ENCODE measurements around the gene TTLL4. TPM values are rescaled to one million over a fixed set of nuclear protein-coding genes. Genes with fewer than 3 reads are reported as not detected.

The TTLL4 gene
- total and polyA plus RNA-seq, 2 of the 8 experiments (the other 6 are each of a cell fraction or from before 2014, with no cell fraction given): 71.1 to 105 TPM

DNA sequence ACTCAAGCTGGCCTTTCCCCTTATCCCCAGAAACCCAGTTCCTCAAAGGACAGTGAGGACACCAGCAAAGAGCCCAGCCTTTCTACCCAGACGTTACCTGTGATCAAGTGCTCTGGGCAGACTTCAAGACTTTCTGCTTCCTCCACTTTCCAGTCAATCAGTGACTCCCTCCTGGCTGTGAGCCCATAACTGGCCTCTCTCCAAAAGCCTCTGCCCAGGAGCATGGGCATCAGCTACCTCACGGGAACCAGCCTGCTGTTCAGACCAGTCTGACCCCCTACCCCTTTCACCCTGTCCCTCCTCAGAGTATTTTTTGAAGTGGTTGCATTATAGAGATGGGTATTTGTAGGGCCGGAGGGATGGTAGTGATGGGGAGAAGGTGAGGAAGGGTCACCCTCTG is 43.6 kb downstream of the TTLL4 start:
- H2BK5ac ChIP-seq (ENCODE audit: low read depth, low read length): no peak overlapping the region
- H3K4me2 ChIP-seq (ENCODE audit: insufficient read depth in 1 of 2, low read depth in 2 of 2, low read length in 2 of 2): no peak overlapping the region
- H3K79me1 ChIP-seq (ENCODE audit: low read depth, low read length): no peaks in the 10 kb centered on the region
- no peak overlapping the region for H3K18ac ChIP-seq (ENCODE audit: extremely low read depth, low read length)
- H2BK20ac ChIP-seq (ENCODE audit: low read length): no peak overlapping the region
- H4K20me1 ChIP-seq (replicated peaks in 1 of 2; ENCODE audit: control insufficient read depth in 1 of 2, insufficient read depth in 2 of 2, low read length in 2 of 2): no peaks in the 10 kb centered on the region
- no peak overlapping the region for H3K4me3 ChIP-seq (ENCODE audit: extremely low read depth in 1 of 4, insufficient read depth in 2 of 4, low read depth in 3 of 4, low read length in 4 of 4)
- no peak for FAIRE-seq
- H3K27ac ChIP-seq (ENCODE audit: low read depth, low read length): no peak overlapping the region
- H2BK120ac ChIP-seq (replicated peaks; ENCODE audit: low read depth, low read length): no peak overlapping the region
- no peak overlapping the region for H4K5ac ChIP-seq (ENCODE audit: insufficient read length, low read depth, low read length)
- no peak overlapping the region for H2BK15ac ChIP-seq (ENCODE audit: low read length)
- no peaks in the 10 kb centered on the region for H3K79me2 ChIP-seq (ENCODE audit: control insufficient read depth in 1 of 2, insufficient read depth in 2 of 2, low read length in 2 of 2)
- no peak overlapping the region for H4K8ac ChIP-seq (ENCODE audit: extremely low read depth, insufficient read depth, low read length)
- no peak overlapping the region for H3K23ac ChIP-seq (ENCODE audit: insufficient read length)
- peaks cover 22 to 70% (median 56%) of the 10 kb centered on the region in 4 experiments for H3K36me3 ChIP-seq (ENCODE audit: control insufficient read depth in 2 of 4, insufficient read depth in 4 of 4, low read length in 3 of 4)
- POLR2A ChIA-PET (ENCODE audit: partially characterized antibody): interaction anchor here (1.5 to 2.0 kb wide), 2 partner anchors 10 to 76 kb away, joined by 3 to 4 read pairs; no protein-coding TSS in a partner anchor
- H3K4me1 ChIP-seq (replicated peaks in 1 of 4; ENCODE audit: control insufficient read depth in 3 of 4, insufficient read depth in 4 of 4, low read length in 3 of 4): no peaks in the 10 kb centered on the region
- no peaks in the 10 kb centered on the region for H3K9me3 ChIP-seq (ENCODE audit: insufficient read depth in 2 of 2, low read depth in 1 of 2, low read length in 1 of 2)
- no peaks in the 10 kb centered on the region for H3K23me2 ChIP-seq (ENCODE audit: low read depth, low read length)
- H2AK5ac ChIP-seq (ENCODE audit: low read depth, low read length): no peak overlapping the region
- no peaks in the 10 kb centered on the region for H3K27me3 ChIP-seq (replicated peaks in 1 of 4; ENCODE audit: control insufficient read depth in 3 of 4, extremely low read depth in 1 of 4, insufficient read depth in 3 of 4, low read length in 3 of 4)
- H2BK12ac ChIP-seq (ENCODE audit: low read depth, low read length): no peak overlapping the region
- no peak overlapping the region for H3K56ac ChIP-seq (replicated peaks; ENCODE audit: insufficient read length, low read depth, low read length)
- DNase-seq (ENCODE audit: low read depth in 1 of 2, low spot score in 2 of 2): no peak
- H4K91ac ChIP-seq (replicated peaks; ENCODE audit: insufficient read length, low read length): no peak overlapping the region
- no peak overlapping the region for H3K4ac ChIP-seq (replicated peaks; ENCODE audit: insufficient read length, low read depth, low read length)
- no peak overlapping the region for H2AFZ ChIP-seq (ENCODE audit: low read length)
- H3K14ac ChIP-seq (ENCODE audit: insufficient read length): no peak overlapping the region
- WGBS, 2 experiments (ENCODE audit: extremely low coverage in 1 of 2, insufficient coverage in 1 of 2, insufficient read length in 1 of 2, insufficient replicate concordance in 2 of 2, low coverage in 1 of 2, low lambda C conversion rate in 2 of 2, missing lambda C conversion rate in 1 of 2): 85% methylated on average over 3 of the region's 3 CpGs; no CpG with 5 or more reads in 1 of the 2 experiments
- CTCF ChIA-PET (ENCODE audit: partially characterized antibody): interaction anchor here (0.7 to 2.7 kb wide), 6 partner anchors 24 to 276 kb away, joined by 3 to 18 read pairs (median 3); no protein-coding TSS in a partner anchor
- no peak overlapping the region for H3K9ac ChIP-seq (replicated peaks in 1 of 4; ENCODE audit: extremely low read depth in 1 of 4, low read depth in 3 of 4, low read length in 3 of 4)
- TF ChIP-seq BACH1 (IDR thresholded peaks at IDR 0.05; ENCODE audit: low read length): no peak
- no peak for TF ChIP-seq ZNF274 (IDR thresholded peaks at IDR 0.05; ENCODE audit: borderline replicate concordance, extremely low read depth, low read length)
- TF ChIP-seq GTF2F1 (IDR thresholded peaks at IDR 0.05; ENCODE audit: borderline replicate concordance, low read depth, low read length): no peak
- no peak for TF ChIP-seq TCF12 (IDR thresholded peaks at IDR 0.05; ENCODE audit: low read depth, low read length)
- TF ChIP-seq SIX5 (IDR thresholded peaks at IDR 0.05; ENCODE audit: low read depth, low read length): no peak
- TF ChIP-seq HDAC2 (IDR thresholded peaks at IDR 0.05; ENCODE audit: borderline replicate concordance in 1 of 2, low read depth in 2 of 2, low read length in 2 of 2): no peak
- no peak for TF ChIP-seq YY1 (IDR thresholded peaks at IDR 0.05; ENCODE audit: low read depth, low read length)
- TF ChIP-seq POLR2A (IDR thresholded peaks at IDR 0.05; ENCODE audit: control extremely low read depth in 1 of 2, low read depth in 2 of 2, low read length in 2 of 2): no peak
- no peak for TF ChIP-seq SUZ12 (IDR thresholded peaks at IDR 0.05; ENCODE audit: low read length)
- no peak for TF ChIP-seq RBBP5 (IDR thresholded peaks at IDR 0.05; ENCODE audit: borderline replicate concordance, low read depth, low read length)
- TF ChIP-seq MAFK (IDR thresholded peaks at IDR 0.05; ENCODE audit: low read depth, low read length): no peak
- TF ChIP-seq SIRT6 (IDR thresholded peaks at IDR 0.05; ENCODE audit: low read length): no peak
- TF ChIP-seq, protein P1, sequence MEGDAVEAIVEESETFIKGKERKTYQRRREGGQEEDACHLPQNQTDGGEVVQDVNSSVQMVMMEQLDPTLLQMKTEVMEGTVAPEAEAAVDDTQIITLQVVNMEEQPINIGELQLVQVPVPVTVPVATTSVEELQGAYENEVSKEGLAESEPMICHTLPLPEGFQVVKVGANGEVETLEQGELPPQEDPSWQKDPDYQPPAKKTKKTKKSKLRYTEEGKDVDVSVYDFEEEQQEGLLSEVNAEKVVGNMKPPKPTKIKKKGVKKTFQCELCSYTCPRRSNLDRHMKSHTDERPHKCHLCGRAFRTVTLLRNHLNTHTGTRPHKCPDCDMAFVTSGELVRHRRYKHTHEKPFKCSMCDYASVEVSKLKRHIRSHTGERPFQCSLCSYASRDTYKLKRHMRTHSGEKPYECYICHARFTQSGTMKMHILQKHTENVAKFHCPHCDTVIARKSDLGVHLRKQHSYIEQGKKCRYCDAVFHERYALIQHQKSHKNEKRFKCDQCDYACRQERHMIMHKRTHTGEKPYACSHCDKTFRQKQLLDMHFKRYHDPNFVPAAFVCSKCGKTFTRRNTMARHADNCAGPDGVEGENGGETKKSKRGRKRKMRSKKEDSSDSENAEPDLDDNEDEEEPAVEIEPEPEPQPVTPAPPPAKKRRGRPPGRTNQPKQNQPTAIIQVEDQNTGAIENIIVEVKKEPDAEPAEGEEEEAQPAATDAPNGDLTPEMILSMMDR (IDR thresholded peaks at IDR 0.05; ENCODE audit: control extremely low read depth in 1 of 3, insufficient read depth in 1 of 3, low read depth in 1 of 3, low read length in 3 of 3): no peak

Measured in H1 (cell line).